H4 (cell line): ENCODE data around the gene TMEM25. TPM values are rescaled to one million over a fixed set of nuclear protein-coding genes. Genes with fewer than 3 reads are reported as not detected.
"Not testable (repeated sequence)": the region's sequence is repeated elsewhere in the genome, so short reads cannot be mapped to it uniquely, and the experiment has no call there.

ENCODE experiments used
- DNase-seq: peaks from one replicate; pipeline ENCODE4 v3.0.0-alpha.2; 2015; ENCODE audit warnings: low spot score
- total RNA-seq: library from RNA; depleted of rRNA; stranded (reverse); fragments of >200 nt; shearing (Covaris generic); gene quantifications from 2 replicates; pipeline ENCODE4 v1.2.3, GENCODE V29; 2014

The TMEM25 gene
- total RNA-seq, 1 experiment from 2014 or later: 13.8 TPM

DNA sequence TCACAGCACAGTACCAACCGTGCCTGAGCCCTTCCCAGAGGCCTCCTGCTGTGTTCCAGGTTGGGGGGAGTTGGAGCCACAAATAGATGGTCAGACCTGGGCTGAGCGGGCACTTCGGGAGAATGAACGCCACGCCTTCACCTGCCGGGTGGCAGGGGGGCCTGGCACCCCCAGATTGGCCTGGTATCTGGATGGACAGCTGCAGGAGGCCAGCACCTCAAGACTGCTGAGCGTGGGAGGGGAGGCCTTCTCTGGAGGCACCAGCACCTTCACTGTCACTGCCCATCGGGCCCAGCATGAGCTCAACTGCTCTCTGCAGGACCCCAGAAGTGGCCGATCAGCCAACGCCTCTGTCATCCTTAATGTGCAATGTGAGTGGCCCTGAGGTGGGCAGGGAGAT, 1.1 kb downstream of the TMEM25 start:
- DNase-seq: no peak

DNA sequence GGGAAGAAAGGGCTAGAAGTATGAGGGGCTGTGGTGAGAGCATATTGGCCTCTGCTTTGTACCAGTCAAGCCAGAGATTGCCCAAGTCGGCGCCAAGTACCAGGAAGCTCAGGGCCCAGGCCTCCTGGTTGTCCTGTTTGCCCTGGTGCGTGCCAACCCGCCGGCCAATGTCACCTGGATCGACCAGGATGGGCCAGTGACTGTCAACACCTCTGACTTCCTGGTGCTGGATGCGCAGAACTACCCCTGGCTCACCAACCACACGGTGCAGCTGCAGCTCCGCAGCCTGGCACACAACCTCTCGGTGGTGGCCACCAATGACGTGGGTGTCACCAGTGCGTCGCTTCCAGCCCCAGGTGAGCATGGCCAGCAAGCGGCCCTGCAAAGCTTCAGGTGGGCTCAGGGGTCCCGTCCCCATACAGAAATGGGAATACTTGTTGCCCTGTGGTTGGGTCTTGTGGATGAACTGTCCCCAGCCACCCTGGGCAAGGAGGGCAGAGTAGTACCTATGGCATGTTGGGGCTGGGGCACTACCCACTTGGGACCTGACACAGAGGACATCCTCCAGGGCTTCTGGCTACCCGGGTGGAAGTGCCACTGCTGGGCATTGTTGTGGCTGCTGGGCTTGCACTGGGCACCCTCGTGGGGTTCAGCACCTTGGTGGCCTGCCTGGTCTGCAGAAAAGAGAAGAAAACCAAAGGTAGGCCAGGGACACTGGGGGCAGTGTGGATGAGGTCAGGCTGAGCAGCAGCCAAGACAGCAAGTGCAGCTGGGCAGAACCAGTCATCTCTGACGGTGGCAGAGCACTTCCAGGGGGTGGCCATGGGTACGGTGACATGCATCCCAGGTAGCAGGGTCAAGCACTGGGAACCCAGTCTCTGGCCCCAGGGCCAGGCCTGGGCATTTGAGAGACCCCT, 2.1 kb downstream of the TMEM25 start:
- DNase-seq: no peak

DNA sequence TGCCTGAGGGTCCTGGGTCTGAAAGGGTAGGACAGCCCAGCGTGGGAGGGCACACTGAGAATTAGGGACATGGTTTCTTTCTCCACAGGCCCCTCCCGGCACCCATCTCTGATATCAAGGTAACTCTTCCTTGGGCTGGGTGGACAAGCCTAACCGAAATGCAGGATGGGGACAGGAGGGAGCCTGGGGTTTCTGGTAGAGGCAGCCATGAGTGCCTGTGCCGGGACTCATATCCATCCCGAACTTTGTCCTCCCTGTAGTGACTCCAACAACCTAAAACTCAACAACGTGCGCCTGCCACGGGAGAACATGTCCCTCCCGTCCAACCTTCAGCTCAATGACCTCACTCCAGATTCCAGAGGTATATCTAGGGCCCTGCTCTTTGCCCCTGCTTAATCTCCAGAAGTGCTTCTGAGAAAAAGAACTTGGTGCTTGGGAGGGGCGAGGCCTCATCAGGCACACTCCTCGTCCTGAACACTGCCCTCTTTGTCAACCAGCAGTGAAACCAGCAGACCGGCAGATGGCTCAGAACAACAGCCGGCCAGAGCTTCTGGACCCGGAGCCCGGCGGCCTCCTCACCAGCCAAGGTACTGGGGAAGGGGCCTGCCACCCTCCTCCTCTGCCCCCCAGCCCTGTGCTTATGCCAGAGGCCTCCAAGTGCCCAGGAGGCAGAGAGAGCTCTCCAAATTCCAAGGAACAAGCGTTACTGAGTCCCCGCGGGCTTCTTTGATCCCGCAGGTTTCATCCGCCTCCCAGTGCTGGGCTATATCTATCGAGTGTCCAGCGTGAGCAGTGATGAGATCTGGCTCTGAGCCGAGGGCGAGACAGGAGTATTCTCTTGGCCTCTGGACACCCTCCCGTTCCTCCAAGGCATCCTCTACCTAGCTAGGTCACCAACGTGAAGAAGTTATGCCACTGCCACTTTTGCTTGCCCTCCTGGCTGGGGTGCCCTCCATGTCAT, 3.1 kb downstream of the TMEM25 start:
- no peak for DNase-seq

DNA sequence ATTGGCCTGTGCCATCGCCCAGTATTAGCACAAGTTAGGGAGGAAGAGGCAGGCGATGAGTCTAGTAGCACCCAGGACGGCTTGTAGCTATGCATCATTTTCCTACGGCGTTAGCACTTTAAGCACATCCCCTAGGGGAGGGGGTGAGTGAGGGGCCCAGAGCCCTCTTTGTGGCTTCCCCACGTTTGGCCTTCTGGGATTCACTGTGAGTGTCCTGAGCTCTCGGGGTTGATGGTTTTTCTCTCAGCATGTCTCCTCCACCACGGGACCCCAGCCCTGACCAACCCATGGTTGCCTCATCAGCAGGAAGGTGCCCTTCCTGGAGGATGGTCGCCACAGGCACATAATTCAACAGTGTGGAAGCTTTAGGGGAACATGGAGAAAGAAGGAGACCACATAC, 4.3 kb downstream of the TMEM25 start:
- DNase-seq: no peak

DNA sequence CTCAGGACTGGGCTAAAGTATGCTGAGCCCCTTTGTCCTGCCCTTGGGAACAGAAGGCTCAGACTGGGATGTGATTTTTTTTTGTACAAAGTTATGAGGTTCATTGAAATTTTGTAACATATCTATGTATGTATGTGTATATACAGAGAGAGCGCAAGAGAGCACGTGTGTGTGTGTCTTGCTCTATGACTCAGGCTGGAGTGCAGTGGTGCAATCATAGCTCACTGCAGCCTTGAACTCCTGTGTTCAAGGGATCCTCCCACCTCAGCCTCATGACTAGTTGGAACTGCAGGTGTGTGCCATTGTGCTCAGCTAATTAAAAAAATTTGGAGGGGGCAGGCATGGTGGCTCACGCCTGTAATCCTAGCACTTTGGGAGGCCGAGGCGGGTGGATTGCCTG, 5.7 kb downstream of the TMEM25 start:
- DNase-seq: no peak

DNA sequence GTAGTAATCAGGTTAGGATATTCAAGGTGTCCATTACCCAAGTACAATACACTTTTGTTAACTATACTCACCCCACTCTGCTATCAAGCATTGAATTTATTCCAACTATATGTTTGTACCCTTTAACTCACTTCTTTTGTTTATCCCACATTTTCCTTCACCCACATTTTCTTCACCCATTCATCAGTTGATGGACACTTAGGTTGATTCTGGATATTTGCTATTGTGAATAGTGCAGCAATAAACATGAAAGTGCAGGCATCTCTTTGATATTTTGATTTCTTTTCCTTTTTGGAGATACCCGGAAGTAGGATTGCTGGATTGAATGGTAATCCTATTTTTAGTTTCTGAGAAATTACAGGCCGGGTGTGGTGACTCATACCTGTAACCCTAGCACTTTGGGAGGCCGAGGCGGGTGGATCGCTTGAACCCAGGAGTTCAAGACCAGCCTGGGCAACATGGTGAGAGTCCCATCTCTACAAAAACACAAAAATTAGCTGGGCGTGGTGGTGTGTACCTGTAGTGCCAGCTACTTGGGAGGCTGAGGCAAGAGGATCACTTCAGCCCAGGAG, 6.5 kb downstream of the TMEM25 start:
- no peak for DNase-seq

DNA sequence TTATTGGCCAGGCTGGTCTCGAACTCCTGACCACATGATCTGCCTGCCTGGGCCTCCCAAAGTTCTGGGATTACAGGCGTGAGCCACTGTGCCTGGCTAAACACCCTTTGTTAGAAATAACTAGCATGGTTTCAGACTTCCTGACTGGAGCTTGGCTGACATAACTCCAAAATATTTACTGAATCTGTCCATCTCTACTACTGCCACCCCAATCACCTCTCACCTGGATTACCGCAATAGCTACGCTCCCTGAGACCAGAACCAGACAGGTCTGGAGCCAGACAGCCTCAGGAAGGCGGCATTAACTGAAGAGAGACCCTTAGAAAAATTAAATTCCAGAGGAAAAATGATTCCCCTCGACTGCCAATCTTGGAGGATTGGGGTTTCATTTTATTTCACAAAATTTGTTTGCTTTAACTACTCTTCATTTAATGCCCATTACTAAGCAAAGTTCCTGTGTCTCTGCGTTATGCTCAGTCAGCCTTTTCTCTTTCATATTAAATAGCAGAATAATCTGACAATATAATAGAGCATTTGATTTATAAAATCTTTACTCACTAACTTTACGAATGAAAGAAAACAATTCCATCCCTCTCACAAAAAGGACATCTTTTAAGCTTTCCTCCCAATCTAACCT, 13.1 kb downstream of the TMEM25 start:
- no peak for DNase-seq

DNA sequence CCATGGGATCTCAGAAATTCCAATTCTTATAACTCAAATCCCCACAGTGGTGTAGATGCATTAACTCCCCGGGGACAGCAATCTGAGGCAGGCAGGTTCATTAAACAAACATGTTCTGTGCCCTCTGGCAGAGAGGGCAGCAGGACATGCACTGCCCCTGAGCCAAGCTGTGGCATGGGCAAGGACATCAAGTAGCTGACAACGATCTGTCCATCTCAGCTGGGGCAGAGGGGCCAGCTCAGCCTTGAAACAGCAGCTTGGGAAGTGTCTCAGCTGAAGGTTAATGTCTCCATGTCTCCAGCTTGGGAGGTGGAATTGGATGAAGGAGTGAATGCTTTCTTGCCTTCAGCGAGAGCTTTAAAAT, 13.6 kb downstream of the TMEM25 start:
- DNase-seq: no peak

DNA sequence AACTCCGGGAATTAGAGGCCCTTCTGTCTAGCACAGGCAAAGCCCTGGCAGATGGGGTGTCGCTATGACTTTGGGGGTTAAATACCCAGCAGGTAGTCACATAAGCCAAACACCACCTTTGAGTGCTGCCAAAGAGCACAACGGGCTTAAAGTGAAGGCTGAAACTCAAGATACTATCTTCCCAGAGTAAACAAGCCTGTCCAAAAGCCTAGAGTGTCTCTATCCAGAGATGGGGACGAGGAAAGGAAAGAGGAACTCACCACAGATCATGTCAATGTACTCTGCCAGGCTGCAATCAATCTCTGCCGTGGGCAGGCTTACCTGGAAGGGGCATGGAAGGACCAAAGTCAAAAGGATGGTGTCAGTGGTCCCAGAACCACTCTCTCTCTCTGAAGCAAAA, 14.5 kb downstream of the TMEM25 start:
- no peak for DNase-seq

DNA sequence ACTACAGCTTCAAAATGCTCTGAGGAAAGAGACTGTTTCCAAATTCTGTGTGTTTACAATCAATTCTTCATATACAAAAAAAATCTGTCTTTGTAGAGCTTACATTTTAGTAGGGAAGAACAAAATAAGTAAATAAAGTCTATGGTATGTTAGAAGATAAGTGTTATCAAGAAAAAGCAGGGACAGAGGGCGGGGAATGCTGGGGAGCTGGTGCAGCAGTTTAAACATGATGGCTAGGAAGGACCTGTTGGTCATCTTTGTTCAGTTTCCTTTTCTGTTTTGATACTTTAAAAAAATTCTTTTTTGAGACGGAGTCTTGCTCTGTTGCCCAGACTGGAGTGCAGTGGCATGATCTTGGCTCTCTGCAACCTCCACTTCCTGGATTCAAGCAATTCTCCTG, 16.1 kb downstream of the TMEM25 start:
- DNase-seq: no peak

DNA sequence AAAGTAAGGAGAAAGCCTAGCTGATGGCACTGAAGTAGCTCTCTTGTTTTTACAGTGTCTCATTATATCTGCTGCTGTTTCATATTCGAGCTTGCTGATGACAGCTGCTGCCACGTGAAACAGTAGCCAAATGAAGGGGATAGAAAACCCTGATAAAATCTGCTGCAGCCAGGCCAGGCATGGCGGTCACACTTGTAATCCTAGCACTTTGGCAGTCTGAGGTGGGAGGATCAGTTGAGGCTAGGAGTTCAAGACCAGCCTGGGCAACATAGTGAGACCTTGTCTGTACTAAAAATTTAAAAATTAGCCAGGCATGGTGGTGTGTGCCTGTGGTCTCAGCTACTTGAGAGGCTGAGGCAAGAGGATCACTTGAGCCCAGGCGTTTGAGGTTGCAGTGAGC, 21.3 kb downstream of the TMEM25 start:
- DNase-seq: no peak

DNA sequence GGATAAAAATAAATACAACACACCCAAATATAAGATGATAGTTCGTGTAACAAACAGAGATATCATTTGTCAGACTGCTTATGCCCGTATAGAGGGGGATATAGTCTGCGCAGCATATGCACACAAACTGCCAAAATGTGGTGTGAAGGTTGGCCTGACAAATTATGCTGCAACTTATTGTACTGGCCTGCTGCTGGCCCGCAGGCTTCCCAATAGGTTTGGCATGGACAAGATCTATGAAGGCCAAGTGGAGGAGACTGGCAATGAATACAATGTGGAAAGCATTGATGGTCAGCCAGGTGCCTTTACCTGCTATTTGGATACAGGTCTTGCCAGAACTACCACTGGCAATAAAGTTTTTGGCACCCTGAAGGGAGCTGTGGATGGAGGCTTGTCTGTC, 29.8 kb downstream of the TMEM25 start:
- no peak for DNase-seq

DNA sequence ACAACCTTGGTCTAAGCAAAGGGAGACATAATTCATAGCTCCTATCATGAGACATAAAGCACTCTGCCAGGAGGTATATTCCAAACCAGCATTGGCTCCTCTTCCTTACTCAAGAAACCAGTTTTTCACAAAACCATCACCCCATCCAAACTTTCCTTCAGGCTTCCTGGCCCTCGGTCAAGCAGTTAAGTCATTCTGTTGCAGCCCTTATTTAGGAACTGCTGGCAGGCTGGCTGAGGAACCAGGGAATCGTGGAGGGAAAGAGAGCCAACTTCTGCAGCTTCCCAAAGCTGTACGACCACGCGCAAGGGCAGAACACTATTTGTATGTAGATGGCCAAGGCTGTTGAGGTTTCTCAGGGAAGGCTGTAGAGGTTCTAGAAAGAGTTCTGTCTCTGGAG, 34.1 kb downstream of the TMEM25 start:
- no peak for DNase-seq

DNA sequence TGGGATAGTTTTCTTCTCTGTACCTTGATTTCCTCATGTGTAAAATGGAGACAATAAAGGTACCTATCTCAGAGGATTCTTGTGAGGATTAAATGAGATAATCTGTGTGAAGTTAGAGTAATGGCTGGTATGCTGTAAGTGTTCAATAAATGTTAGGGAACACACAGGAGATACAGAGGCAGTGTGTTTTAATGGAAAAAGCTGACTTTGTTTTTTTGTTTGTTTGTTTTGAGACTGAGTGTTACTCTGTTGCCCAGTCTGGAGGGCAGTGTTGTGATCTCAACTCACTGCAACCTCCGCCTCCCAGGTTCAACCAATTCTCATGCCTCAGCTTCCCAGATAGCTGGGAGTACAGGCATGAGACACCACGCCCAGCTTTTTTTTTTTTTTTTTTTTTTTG, 38.7 kb downstream of the TMEM25 start:
- DNase-seq: no peak

DNA sequence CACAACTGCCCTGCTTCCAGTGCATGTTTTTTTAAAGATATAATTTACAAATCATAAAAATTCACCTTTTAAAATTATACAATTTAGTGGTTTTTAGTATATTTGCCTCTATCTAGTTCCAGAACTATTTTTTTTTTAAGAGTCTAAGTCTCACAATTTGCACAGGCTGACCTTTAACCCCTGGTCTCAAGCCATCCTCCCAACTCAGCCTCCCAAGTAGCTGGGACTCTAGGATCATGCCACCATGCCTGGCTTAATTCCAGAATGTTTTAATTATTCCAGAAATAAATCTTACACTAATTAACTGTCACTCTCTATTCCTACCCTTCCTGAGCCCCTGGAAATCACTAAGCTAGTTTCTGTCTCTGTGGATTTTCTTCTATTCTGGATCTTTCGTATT, 39.8 kb downstream of the TMEM25 start:
- no peak for DNase-seq

DNA sequence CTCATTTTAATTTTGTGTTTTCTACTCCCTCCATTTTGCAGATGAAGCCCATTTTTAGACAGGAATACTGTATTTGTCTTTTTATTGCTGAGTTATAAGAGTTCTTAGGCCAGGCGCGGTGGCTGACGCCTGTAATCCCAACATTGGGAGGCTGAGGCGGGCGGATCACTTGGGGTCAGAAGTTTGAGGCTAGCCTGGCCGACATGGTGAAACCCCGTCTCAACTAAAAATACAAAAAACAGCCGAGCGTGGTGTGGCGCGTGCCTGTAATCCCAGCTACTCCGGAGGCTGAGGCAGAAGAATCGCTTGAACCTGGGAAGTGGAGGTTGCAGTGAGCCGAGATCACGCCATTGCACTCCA, 40.7 kb downstream of the TMEM25 start:
- not testable (repeated sequence) for DNase-seq

DNA sequence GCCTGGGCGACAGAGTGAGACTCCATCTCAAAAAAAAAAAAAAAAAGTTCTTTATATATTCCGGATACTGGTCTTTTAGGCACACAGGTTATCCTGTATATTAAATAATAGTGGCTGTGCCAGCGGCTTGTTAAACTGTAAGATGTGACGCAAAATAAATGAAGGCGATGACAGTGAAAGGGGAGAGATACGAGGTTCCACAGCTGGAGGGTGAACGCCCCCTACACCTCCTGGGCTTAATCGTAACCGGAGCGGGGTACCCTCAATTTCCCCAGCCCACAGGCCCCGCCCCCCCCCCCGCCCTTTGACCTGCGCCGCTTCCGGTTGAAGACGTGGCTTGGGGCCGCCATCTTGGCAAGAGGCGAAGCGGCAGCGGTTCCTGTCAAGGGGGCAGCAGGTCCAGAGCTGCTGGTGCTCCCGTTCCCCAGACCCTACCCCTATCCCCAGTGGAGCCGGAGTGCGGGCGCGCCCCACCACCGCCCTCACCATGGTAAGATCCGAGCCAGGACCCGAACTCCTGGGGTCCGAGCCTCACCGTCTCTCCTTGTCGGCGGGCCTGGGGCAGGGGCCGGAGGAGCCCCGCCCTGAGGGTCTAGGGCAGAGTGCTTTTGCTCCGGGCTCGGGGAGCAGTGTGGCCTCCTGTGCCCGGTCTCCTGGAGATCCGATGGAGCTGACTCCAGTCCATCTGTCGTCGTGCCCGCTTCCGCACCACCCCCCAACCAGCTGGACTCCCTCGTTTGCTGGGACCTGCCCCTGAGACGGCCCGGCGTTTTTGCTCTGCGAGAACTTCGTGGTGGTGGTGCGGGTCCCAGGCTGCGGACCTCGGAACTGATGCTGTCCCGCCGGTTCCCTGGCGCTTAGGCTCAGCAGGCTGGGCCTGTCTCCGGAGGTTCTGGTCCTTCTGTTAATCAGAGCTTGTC, 41.3 kb downstream of the TMEM25 start, which contains the start of gene ARCN1:
Gene ARCN1 (plus strand): TSS at position 349 of the 920 bp plus-strand sequence. CDS start 139 bp downstream, at position 488.
- peak; percentile 55 for DNase-seq

DNA sequence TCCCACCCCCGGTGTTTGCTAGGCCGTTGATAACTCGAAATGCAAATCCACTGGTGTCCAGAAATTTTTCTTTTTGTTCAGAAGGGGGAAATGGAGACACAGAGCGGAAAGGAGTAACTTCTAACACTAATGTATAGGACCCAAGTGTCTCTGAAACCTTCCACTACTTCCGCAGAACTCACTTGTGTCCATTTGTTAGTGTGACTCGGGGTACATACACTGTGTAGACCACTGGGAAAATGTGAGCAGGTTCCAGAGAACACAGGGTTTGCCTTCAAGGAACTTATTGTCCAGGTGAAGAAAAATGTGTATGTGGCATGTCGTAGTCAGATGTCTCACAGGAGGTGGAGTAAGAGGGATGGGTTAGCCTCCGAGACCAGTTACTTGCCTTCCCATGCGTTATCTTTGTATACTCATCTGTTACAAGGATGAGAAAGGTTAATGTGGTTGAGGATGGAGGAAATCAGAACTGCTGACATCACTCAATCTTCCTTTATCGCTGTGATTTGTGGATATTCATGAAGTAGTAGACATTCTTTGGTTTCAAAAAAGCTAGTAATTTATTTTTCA, 42.1 kb downstream of the TMEM25 start:
- DNase-seq: peak; percentile 16

DNA sequence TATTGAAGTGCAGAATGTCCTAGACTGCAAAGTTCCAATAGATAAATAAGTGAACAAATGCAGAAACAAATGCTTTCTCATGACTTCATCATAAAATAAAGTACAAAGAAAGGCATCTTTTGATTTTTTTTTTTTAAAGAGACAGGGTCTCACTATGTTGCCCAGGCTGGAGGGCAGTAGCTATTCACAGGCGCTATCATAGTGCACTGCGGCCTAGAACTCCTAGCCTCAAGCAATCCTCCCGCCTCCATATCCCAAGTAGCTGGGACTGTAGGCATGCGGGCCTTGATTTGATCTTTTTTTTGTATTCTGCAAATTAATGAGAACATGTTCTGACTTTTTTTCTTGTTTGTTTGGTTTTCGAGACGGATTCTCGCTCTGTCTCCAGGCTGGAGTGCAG, 43.6 kb downstream of the TMEM25 start:
- DNase-seq: no peak

DNA sequence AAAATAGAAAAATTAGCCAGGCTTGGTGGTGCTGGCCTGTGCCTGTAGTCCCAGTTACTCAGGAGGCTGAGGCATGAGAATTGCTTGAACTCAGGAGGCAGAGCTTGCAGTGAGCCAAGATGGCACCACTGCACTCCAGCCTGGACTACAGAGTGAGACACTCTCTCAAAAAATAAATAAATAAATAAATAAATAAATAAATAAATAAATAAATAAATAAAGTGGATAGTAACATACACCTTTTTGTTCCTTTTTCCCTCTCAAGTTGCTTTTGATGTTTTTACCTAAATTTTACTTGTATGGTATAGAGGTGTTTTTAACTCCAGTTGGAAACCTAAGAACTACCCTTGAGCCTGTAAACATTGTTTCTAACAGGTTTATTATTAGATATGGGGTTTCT, 47.0 kb downstream of the TMEM25 start:
- DNase-seq: not testable (repeated sequence)
